ENCODE data around the gene LRRC71.
"Not testable (repeated sequence)": the region's sequence is repeated elsewhere in the genome, so short reads cannot be mapped to it uniquely, and the experiment has no call there.

Gene LRRC71

DNA sequence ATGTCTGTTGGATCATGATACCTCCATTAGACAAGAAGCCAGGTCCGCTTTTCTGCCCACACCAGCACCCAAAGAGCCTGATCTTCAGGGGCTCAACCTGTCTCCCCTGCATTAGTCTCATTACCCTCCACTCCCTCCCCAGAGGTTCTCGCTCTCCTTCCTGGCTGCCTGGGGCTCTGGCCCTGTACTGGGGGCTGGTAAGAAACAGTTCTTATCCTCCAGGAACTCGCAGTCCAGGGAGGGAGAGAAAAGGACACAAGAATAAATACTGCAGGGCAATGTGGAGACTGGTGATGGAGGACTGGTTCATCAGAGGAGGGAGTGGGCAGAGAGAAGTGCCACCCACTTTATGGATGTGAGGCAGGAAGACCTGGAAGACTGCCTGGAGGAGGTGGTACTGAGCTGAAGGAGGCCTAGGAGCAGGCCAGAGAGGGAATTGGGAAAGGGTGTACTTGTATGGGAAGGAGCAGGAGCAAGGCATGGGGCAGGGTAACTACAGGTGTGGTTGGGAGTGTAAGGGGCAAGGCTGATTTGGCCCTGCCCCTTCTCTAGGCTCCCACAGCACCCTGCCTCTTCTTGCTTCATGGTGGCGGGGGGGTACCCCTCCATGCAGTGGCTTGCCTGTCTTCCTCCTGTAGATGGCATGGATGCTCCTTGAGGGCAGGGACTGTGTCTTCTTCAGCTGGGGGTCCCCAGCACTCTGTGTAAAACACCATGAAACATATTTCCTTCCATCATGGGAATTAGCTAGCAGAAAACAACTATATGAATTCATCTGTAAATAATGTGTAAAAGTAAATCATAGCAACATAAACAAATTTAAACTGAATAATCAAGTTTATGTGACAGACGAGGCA is 5.0 kb downstream of the LRRC71 start:
- no peak for TF ChIP-seq EZH2 (IDR thresholded peaks at IDR 0.05; ENCODE audit: borderline replicate concordance, low read depth, low read length, severe bottlenecking)
- TF ChIP-seq, protein P1, sequence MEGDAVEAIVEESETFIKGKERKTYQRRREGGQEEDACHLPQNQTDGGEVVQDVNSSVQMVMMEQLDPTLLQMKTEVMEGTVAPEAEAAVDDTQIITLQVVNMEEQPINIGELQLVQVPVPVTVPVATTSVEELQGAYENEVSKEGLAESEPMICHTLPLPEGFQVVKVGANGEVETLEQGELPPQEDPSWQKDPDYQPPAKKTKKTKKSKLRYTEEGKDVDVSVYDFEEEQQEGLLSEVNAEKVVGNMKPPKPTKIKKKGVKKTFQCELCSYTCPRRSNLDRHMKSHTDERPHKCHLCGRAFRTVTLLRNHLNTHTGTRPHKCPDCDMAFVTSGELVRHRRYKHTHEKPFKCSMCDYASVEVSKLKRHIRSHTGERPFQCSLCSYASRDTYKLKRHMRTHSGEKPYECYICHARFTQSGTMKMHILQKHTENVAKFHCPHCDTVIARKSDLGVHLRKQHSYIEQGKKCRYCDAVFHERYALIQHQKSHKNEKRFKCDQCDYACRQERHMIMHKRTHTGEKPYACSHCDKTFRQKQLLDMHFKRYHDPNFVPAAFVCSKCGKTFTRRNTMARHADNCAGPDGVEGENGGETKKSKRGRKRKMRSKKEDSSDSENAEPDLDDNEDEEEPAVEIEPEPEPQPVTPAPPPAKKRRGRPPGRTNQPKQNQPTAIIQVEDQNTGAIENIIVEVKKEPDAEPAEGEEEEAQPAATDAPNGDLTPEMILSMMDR (IDR thresholded peaks at IDR 0.05; ENCODE audit: borderline replicate concordance, extremely low read depth, low read length, poor library complexity, severe bottlenecking) = no peak
- Histone ChIP-seq H3K36me3 (ENCODE audit: insufficient read depth, low read length) (no peaks in the 10 kb centered on the region), H4K20me1 (ENCODE audit: insufficient read depth, low read length) (peaks cover 4% of the 10 kb centered on the region; the same call in 1 of the 2 replicates), H3K27me3 (ENCODE audit: insufficient read depth, low read length, poor library complexity) (peaks cover 26% of the 10 kb centered on the region), H3K9ac (ENCODE audit: low read depth, low read length) (no peak overlapping the region), H3K4me3 (ENCODE audit: low read depth in 1 of 2, low read length in 2 of 2) (no peak overlapping the region), H3K79me2 (ENCODE audit: insufficient read depth, low read length) (no peaks in the 10 kb centered on the region), H3K4me2 (ENCODE audit: insufficient read depth, low read length) (no peak overlapping the region), H3K4me1 (ENCODE audit: insufficient read depth, low read length) (no peaks in the 10 kb centered on the region), H3K27ac (ENCODE audit: low read length) (no peak overlapping the region), H3K9me3 (ENCODE audit: insufficient read depth, low read length, severe bottlenecking) (no peaks in the 10 kb centered on the region), H2AFZ (ENCODE audit: low read depth, low read length) (no peak overlapping the region)
- ATAC-seq (ENCODE audit: insufficient read depth, low read depth) = no peak
- DNase-seq = no peak

DNA sequence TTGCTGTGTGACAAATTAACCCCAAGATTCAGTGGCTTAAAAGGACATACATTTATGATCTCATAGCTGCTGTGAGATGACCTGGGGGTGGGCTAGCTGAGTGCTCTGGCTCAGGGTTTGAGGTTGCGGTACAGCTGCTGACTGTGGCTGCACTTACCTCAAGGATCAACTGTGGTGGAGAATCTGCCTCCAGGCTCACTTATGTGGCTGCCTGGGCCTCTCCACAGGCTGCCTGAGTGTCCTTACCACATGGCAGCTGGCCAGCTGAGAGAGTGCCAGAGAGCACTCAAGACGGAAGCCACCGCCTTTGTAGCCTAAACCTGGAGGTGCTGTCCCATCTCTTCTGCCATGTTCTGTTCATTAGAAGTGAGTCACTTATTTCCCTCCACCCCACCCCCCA is 5.7 kb downstream of the LRRC71 start:
- no peak overlapping the region for H3K9ac ChIP-seq (ENCODE audit: low read depth, low read length)

DNA sequence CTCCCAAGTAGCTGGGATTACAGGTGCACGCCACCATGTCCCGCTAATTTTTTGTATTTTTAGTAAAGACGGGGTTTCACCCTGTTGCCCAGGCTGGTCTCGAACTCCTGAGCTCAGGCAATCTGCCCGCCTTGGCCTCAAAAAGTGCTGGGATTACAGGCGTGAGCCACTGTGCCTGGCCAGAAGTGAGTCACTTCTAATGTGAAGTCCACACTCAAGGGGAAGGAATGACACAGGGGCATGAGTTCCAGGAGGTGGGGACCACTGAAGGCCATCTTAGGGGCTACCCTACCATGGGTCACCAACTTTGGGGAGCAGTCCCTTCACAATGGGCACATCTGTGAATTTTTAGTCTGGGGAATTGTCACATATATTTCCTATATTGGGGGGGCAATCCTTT is 6.3 kb downstream of the LRRC71 start:
- H3K4me2 ChIP-seq (ENCODE audit: insufficient read depth, low read length) = not testable (repeated sequence)
- peaks cover 30% of the 10 kb centered on the region for H3K27me3 ChIP-seq (ENCODE audit: insufficient read depth, low read length, poor library complexity)

More for the DNA sequence above, 5.7 kb downstream of the LRRC71 start:
- Histone ChIP-seq H3K4me3 (ENCODE audit: low read depth in 1 of 2, low read length in 2 of 2) (no peak overlapping the region), H3K36me3 (ENCODE audit: insufficient read depth, low read length) (no peaks in the 10 kb centered on the region), H3K27ac (ENCODE audit: low read length) (no peak overlapping the region), H2AFZ (ENCODE audit: low read depth, low read length) (no peak overlapping the region), H4K20me1 (ENCODE audit: insufficient read depth, low read length) (peaks cover 4% of the 10 kb centered on the region; the same call in 1 of the 2 replicates), H3K4me1 (ENCODE audit: insufficient read depth, low read length) (no peaks in the 10 kb centered on the region), H3K4me2 (ENCODE audit: insufficient read depth, low read length) (no peak overlapping the region), H3K79me2 (ENCODE audit: insufficient read depth, low read length) (no peaks in the 10 kb centered on the region), H3K9me3 (ENCODE audit: insufficient read depth, low read length, severe bottlenecking) (no peaks in the 10 kb centered on the region), H3K27me3 (ENCODE audit: insufficient read depth, low read length, poor library complexity) (peaks cover 30% of the 10 kb centered on the region)
- DNase-seq = peak; percentile 58
- peak; percentile 87 for ATAC-seq (ENCODE audit: insufficient read depth, low read depth)
- TF ChIP-seq, protein P1 (IDR thresholded peaks at IDR 0.05; ENCODE audit: borderline replicate concordance, extremely low read depth, low read length, poor library complexity, severe bottlenecking) = no peak
- no peak for TF ChIP-seq EZH2 (IDR thresholded peaks at IDR 0.05; ENCODE audit: borderline replicate concordance, low read depth, low read length, severe bottlenecking)

DNA sequence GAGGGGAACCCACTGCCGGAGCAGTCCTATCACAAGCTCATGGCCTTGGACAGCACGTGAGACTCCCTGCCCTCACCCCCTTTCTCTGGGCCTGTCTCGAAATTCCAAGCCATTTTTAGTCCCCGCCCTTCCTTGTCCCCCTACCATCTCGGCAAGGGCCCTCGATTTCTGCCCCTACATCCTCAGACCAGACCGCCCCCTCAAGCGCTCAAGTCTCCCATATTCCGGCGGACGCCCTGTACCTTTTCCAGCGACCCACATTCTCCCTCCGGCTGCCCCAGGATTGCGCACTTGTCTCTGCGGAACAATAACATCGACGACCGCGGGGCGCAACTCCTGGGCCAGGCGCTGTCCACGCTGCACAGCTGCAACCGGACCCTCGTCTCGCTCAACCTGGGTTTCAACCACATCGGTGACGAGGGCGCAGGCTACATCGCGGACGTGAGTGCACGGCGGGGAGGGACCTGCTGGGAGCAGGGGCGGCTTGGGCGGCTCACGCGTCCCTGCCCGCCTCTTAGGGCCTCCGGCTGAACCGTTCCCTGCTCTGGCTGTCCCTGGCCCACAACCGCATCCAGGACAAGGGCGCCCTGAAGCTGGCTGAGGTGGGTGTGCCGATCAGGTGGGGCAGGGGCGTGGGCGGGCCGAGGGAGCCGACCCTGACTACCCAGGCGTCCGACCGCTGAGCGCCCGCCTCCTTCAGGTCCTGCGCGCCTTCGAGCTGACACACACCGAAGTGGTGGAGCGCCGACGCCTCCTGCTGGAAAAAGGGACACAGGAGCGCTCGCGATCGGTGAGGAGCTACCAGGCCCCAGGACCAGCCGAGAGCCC is 7.0 kb downstream of the LRRC71 start:
- no peaks in the 10 kb centered on the region for H3K9me3 ChIP-seq (ENCODE audit: insufficient read depth, low read length, severe bottlenecking)
- peaks cover 4% of the 10 kb centered on the region; the same call in 1 of the 2 replicates for H4K20me1 ChIP-seq (ENCODE audit: insufficient read depth, low read length)
- TF ChIP-seq, protein P1 (IDR thresholded peaks at IDR 0.05; ENCODE audit: borderline replicate concordance, extremely low read depth, low read length, poor library complexity, severe bottlenecking) = peak; percentile 49
- TF ChIP-seq EZH2 (IDR thresholded peaks at IDR 0.05; ENCODE audit: borderline replicate concordance, low read depth, low read length, severe bottlenecking) = no peak
- no peak overlapping the region for H3K4me2 ChIP-seq (ENCODE audit: insufficient read depth, low read length)
- no peaks in the 10 kb centered on the region for H3K79me2 ChIP-seq (ENCODE audit: insufficient read depth, low read length)
- H3K27me3 ChIP-seq (ENCODE audit: insufficient read depth, low read length, poor library complexity) = peaks cover 30% of the 10 kb centered on the region
- no peaks in the 10 kb centered on the region for H3K36me3 ChIP-seq (ENCODE audit: insufficient read depth, low read length)
- ATAC-seq (ENCODE audit: insufficient read depth, low read depth) (0 out of 3 replicates have a peak, but pooled peaks have one; percentile 39), DNase-seq (peak; percentile 24)
- H3K27ac ChIP-seq (ENCODE audit: low read length) = no peak overlapping the region
- H3K9ac ChIP-seq (ENCODE audit: low read depth, low read length) = no peak overlapping the region
- H2AFZ ChIP-seq (ENCODE audit: low read depth, low read length) = no peak overlapping the region
- H3K4me1 ChIP-seq (ENCODE audit: insufficient read depth, low read length) = no peaks in the 10 kb centered on the region
- H3K4me3 ChIP-seq (ENCODE audit: low read depth in 1 of 2, low read length in 2 of 2) = no peak overlapping the region

More for the DNA sequence above, 6.3 kb downstream of the LRRC71 start:
- not testable (repeated sequence) for H3K36me3 ChIP-seq (ENCODE audit: insufficient read depth, low read length); H2AFZ ChIP-seq (ENCODE audit: low read depth, low read length); ATAC-seq (ENCODE audit: insufficient read depth, low read depth); H3K27ac ChIP-seq (ENCODE audit: low read length); H4K20me1 ChIP-seq (ENCODE audit: insufficient read depth, low read length); H3K79me2 ChIP-seq (ENCODE audit: insufficient read depth, low read length); H3K4me3 ChIP-seq (ENCODE audit: low read depth in 1 of 2, low read length in 2 of 2); H3K9me3 ChIP-seq (ENCODE audit: insufficient read depth, low read length, severe bottlenecking); H3K9ac ChIP-seq (ENCODE audit: low read depth, low read length); DNase-seq; H3K4me1 ChIP-seq (ENCODE audit: insufficient read depth, low read length)
